Measurements from ENCODE around the gene VSTM2L.

VSTM2L gene

DNA sequence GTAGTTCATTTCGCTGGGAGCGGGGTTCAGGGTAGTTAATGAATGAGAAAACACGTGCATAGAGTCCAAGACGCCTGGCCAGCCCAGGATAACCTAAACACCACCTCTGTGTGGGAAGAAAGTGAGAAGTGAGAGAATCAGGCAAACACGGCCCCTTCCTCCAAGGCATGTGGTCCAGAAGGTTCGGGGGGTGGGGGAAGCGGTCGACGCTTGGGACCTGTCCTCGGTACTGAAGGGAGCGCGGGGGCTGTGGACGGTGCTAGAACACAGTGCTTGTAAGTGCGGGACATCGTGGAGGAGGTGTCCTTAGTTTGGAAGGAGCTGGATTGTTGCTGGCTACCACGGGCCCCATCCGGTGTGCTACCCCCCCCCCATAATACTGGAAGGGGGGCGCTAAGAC, 1.7 kb upstream of the VSTM2L start:
- no peak for DNase-seq

DNA sequence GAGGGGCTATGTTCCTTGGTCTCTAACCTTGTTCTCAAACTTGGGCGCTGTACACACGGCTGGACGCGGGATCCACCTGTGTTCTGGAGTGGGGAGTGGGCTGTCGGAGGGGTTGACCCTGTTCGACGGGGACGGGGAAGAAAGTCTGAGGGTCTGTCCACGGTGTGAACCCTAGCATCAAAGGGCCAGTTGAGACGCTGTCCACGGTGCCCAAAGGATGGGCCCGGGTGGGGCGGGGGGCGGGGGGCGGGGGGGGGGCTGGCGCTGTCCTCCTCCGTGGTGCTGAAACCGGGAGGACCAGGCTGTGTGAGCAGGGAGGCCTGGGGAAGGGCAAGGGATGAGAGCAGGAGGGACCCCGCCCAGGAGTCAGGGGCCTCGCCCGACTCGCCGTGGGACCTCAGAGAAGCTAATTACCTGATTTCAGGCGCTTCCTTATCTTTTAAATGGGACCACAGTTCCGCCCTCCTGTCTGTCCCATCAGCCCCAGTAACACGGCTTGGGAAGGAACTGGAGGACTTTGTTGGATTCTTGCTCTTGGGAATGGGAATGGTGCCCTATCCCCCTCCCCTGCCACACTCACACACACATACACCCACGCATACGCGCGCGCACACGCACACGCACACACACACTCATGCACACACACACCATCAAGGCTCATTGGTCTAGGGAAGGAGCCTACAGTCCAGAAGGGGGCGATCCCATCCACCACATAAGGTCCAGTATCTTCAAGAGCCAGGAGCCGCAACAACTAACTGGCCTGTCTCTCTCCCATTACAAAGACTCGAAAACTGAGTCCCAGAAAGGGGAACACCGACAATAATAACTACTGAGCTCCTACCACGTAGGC, 1.0 kb upstream of the VSTM2L start:
- DNase-seq: peak; percentile 40 to 59 (median 44)

DNA sequence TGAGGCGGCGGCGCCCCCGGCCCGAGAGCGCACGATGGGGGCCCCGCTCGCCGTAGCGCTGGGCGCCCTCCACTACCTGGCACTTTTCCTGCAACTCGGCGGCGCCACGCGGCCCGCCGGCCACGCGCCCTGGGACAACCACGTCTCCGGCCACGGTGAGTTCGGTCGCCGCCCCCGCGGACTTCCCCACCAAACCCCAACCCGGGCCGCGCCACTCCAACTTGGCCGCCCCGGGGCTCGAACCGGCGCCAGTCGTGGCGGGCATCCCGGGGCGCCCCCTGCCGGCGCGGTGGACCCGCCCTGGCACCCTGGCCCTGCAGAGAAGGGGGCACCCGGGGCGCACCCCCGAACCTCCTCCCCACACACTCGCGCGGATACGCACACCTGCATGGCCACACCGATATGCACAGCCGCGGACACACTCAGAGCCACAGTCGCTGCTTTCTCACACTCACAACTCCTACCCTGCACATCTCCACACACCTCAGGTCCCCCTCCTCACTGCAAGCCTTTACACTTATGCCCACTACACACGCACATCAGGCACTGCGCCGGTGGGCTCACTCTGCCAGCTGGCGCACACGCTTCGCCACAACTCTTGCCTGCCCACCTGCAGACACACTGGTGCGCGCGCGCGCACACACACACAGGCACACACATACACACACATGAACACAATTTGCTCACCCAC, 535 bp downstream of the VSTM2L start:
- DNase-seq: peak in 2 of 3 donors; percentile 20 to 43

DNA sequence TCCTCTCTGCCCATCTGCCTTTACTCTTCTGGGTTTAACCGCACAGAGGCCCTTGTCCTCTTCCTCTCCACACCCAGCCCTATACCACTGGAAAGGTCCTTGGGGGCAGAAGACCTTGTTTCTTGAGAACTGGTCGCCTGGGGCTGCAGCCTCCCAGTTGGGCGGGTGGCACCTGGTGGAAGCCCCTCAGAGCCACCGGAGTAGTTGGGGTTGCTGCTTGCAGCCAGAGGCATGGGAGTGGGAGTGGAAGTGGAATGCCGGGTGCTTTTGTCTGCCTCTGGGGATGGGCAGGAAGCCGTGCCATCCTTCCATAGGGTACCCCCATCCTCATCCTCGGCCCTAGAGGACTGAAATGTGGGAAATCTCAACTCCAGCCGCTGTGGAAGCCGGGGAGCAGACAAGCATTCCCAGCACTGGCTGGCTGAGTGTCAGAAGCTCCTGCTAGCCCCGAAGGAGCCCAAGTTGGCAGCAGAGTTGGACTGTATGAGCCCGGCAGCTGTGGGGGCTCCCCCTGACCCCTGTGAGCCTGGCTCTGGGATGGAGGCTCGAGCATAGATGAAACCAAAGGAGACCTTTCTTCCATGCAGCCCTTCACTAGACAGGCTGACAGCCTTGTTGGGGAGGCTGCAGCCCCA, 1.2 kb downstream of the VSTM2L start:
- DNase-seq: no peak

DNA sequence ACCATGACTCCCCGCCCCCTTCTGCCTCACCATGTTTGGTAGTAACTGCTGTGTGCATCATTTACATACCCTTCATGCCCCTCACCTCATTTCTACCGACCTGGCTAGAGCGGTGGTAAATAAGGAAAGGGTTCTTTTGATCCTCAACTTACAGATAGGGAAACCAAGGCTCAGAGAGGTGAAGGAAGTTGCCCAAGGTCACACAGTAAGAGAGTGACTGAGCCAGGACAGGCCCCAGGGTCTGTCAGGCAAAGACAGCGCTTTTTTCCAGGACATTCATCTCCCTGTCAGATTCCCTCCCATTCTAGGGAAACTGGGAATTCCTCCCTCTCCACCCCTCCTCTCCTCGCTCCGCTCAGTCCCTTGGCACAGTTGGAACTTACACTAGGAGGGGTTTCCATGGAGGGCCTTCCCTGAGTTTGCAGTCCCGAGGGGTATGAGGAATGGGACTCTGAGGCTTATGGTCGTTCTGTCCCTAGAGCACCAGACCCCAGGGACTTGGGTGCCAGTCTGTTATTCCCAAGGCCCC, 2.0 kb downstream of the VSTM2L start:
- DNase-seq: no peak

DNA sequence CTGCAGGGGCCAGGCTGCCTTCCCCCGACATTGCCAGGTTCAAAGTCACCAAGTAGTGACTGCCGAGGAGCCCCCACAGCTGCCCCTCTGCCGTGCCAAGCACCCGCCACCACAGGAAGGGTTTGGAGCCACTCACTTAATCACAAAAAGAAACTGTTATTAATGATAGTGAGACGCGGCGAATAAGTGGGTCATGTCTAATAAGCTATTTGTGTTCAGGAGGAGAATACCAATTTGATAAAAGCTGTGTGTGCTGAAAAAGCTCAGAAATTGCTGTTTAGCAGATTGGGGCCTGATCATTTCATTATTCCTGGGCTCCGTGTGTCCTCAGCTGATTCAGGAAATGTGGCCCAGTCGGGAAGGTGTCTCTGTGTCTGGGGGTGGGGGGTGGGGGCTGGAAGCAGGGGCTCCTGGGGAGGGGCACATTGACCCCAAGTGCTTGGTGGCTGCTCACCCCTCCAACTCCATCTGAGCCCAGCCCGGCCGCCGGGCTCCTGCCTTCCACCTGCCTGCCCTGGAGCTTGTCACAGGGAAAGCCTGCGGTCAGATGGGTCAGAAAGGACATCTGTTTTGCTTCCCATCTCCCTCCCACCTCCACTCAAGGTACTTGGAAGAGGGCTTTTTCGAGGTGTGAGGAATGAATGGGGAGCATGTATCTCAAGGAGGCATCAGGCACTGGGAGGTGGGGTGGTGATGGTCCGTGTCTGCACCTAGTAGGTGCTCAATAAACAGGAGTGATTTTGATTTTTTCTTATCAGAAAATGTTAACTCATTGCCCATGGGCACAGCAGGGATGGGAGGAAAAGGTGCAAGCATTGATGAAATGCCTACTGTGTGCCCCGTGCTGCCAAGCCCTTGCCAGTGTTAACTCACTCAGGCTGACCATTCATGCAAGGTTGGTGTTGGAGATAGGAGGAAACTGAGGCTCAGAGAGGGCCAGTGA, 3.0 kb downstream of the VSTM2L start:
- no peak for DNase-seq

DNA sequence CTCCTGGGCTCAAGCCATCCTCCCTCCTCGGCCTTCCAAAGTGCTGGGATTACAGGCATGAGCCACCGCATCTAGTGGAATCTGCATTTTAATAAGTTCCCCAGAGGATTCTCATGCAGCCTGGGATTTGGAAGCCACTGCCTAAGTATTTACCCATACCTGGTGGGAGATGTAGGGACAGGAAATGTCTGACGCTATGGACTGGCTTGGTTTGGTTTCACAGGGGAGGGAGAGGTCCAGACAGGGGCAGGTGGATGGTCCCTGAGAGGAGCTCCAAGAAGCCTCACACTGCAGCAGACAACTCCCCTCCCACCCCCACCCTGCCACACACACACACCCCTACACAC, 4.4 kb downstream of the VSTM2L start:
- no peak for DNase-seq

DNA sequence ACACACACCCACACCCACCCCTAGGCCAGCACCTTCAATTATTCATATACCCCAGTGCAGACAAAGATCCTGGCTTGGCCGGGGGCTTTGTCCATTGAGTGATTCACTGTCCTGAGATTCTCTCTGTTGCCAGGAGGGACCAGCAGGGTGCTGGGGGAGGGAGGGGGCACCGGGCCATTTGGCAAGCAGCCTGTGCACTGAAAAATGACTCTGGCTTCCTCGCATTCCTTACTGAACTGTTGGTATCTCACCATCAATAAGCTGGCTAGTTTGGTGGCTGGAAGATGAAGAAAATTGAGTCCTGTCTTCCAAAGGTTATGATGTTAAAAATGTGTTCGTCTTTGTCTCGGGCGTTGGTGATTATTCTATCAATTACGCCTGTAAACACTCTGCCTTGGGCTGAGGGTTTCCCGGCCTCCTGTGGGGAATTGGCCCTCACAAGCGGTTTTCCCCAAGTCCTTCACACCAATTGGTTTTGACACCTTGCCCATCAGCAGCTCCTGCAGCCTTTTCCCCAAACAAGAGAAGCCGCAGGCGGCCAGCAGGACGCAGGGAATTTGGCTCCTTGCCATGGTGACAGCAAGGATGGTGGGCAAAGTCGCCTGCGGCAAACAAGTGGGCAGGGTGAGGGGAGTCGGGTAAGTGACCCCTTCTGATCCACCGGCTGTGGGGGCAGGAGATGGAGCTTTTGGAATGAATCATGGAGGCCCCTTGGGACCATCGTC, 4.9 kb downstream of the VSTM2L start:
- DNase-seq: no peak

DNA sequence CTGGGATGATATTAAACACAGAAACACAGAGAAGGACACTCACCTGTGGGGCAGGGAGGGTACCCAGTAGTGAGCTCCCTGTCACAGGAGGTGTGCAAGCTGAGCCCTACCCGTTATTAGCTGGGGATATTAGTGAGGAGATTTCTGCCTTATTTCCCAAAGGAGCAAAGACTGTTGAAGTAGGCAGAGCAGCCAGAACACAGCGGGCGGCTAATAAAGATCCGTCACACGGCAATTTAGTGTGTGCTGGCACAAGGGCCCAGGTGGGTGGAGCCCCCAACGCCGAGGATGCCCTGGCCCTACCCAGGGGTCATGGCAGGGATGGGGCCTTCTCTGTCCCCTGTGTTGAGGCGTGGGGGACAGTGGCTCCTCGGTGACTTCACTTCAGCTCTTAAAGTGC, 8.3 kb downstream of the VSTM2L start:
- no peak for DNase-seq

DNA sequence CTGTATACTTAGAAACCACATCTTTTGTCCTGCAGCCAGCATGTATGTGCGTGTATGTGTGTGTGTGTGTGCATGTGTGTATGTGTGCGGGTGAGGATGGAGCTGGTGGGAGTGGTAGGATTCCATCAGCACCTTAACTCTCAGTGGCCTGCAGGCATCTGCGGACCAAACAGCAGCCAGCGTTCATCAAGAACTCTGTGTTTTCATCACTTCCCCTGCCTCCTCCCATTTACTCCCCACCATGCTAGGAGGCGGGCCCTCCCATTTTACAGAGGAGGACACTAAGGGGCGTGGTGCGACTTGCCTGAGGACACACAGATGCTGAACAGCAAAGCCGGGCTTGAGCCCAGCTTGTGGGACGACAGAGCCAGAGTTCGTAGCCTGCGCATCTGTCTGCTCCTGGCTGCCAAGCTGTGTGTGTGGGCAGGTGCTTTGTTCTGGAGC, 8.9 kb downstream of the VSTM2L start:
- peak in 1 of 3 donors; percentile 45 for DNase-seq

DNA sequence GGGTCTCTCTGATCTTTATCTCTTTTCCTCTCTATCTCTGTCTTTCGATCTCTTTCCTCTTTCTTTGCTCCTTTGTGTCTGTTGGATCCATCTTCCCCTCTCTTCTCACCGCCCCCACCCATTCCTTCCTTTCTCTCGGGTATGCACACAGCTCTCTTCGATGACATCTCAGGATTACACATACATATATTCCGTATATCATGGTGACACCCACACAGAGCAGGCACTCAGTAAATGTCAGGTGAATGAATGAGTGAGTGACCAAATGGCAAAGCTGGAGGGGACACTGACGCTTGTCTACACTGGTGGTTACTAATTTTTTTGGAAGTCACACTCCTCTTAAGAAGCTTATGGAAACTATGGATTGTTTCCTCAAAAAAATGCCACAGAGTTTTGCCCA, 9.9 kb downstream of the VSTM2L start:
- DNase-seq: no peak

DNA sequence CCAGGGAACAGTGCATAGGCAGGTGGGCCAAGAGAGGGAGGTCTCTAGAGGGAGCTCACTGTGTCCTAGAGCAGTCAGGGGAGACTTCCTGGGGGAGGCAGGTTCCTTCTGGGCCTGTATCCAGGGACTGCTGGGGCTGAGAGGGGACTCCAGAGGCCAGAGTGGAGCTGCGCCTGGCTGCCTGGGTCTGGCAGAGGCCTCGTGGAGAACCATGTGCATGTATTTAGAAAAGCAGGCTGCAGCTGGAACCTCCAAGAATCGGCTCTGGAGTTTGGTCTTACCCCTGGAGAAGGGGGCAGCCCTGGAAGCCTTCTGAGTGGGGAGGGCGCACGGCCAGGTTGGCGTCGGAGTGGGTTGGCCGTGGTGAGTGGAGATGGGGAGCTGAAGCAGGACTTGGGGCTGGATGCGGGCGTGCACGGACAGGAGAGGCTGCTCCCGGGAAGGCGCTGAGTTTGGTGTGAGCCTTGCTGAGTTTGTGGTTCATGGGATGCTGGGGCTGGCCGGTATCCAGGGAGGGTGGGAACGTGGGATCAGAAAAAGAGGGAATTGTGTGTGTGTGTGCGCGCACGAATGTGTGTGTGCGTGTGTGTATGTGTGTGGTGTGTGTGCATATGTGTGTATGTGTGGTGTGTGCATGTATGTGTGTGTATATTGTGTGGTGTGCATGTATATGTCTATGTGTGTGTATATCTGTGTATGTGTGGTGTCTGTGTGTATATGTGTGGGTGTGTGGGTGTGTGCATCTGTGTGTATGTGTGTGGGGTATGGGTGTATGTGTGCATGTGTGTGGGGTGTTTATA, 10.8 kb downstream of the VSTM2L start:
- DNase-seq: no peak

DNA sequence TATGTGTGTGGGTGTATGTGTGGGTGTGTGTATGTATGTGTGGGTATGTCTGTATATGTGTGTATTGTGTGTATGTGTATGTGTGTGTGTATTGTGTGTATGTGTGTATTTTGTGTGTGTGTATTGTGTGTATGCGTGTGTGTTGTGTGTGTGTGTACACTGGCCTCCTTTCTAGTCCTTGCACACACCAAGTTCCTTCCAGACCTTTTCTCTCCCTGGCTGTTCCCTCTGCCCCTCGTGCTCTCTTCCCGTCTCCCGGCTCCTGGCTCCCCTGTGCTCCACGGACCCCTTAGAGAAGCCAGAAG, 11.4 kb downstream of the VSTM2L start:
- no peak for DNase-seq

DNA sequence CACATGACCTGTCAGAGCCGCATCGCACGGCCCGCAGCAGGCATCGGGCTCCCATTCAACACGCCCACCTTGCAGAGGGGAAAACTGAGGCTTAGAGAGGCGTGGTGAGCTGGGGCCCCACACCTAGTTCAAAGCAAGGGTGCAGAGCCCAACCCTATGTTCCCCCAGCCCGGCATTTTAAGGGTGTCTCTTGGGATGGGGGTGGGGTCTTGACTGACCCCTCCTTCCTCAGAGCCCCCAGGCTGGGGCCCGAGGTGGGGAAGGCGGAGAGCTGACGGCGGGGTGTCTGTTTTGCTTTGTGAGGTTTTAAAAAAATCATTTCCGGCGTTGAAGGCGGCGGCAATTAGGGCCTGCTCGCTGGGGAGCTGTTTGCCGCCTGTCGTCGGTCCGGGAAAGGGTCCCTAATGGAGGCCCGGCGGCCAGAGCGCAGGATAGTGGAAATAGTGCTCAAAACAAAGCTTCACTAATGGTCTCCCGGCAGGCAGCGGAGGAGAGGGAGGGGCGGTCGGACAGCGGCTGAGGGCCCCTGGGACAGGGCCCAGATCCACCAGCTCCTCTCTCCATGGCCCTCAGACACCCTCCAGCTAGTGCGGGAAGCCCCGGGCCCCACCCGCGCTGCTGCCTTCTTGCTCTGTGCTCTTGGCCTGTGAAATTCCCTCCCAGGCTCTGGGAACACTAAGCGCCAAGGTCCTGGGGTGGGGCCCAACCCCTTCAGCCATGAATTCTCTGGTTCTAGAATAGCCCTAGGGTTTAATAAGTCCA, 11.9 kb downstream of the VSTM2L start:
- DNase-seq: peak in 1 of 3 donors; percentile 13

DNA sequence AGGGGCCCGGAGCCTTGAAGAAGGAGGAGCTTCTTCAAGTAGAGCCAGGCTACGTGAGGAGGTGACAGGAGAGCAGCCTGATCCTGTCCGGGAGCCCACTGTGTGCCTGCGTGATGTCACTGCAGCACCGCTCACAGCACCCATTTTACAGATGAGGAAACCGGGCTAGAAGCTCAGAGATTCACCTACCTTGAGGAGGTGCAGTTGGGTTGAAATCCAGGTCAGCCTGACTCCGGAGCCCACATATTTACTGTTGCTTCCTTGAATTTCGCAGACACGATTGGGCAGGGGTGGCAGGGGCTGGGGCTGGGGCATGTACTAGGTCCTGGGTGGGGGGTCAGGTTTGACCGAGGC, 12.5 kb downstream of the VSTM2L start:
- DNase-seq: no peak

DNA sequence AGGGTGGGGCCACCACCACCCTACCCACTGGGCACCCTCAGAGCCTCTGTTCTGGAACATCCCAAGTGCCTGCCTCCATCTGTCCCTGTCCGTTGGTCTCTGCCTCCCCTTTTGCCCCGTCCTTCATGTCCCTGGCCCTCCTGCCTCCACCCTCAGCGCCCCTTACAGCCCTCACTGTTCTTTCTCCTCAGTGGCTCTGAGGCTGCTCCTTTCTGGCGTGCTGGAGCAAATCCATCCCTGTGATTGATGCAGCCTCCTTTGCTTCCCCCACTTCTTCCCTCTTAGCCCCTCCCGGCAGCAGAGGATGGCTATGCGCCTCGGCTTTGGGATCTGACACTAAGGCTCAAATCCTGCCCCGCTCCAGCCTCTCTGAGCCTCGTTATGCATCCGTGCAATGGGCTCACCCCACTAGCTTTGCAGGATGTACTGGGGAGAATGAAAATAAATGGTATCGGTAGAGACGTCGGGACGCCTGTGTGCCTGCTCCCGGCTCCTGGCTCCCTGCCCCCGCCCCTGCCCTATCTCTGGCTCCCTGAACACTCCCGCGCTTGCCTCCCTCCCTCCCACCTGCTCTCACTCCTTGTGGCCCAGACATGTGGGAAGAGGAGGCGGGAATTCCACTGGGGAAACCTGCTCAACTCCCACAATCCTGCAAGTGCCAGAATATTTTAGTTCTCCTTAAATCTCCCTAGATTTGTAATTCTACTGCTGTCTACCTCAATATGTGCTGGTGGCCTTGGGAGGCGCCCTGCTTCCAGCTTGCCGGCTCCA, 13.1 kb downstream of the VSTM2L start:
- no peak for DNase-seq

DNA sequence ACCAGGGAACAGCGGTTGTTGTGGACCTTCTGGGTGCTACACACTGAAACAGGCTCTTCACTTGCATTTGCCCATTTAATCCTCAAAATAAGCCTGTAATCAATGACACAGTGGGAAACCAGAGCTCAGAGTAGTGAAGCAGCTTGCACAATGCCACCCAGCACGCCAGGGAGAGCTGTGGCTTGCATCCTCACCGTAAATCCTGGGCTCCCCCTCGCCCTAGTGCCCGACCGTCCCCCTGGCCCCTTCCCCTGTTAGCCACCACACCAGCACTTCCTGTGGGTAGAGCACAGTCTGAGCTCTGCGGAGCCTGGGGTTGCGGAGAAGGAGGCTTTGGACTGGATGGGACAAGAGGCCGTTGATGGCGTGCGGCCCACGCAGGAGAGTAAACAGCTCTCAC, 14.5 kb downstream of the VSTM2L start:
- no peak for DNase-seq

DNA sequence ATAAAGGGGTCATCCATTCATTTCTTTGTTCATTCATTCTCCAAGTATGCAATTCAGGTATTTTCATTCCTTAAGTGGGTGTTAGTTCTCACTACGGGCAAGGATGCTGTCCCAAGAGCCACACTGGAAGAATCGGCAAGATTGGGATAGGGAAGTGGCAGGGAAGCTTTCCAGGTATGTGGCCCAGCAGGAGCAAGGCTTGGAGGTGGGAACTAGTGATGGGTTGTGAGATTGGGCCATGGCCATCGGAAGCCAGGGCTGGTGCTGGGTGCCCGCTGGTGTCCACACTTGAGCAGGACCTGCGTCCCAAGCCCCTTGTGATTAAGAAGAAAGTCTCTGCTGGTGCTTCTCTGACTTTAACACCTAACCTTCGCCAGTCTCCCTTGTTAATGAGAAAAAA, 15.1 kb downstream of the VSTM2L start:
- DNase-seq: no peak

DNA sequence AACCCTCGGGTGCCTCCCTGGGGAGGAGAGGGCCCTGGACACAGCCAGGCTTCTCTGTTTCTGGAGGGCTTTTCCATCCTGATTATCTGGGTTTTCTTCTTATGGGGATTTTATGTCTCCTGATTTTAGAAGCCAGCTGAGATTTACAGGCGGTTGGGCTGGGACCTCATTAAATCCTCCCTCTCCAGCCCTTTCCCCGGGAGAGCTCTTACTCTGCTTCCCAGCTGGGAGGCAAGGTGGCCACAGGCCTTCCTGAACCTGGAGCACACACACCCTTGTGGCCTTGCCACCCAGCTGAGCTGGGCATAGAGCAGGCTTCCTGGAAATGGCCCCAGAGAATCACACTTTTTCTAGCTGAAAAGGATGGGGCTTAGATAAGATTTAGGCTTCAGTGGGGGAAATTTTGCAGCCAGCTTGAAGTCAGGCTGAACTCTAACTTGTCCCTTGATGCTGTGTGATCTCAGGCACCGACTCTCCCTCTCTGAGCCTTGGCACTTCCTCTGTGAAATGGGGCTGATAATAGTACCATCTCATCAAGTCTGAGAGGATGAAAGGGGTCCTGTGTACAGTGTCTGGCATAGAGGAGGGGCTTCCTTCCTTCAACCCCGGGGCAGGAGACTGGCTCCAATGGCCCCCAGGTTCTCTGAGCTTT, 16.6 kb downstream of the VSTM2L start:
- no peak for DNase-seq

All from suppressor macrophage treated with lipopolysaccharide for 1 hour (primary cell).